ENCODE results near the gene ATXN8OS. TPM values are rescaled to one million over a fixed set of nuclear protein-coding genes. Genes with fewer than 3 reads are reported as not detected.
A peak's percentile ranks its signal among the peaks of the same experiment; 100 is the strongest.

Gene ATXN8OS
- total RNA-seq, 1 experiment from 2014 or later, result not detected

GRCh38 chr13:70090036-70090723 is 17.4 kb upstream of the ATXN8OS start:
- Histone ChIP-seq H3K9me2 (ENCODE audit: insufficient read depth) (no peaks in the 10 kb centered on the region), H3K4me2 (ENCODE audit: low read length) (no peak overlapping the region), H3K4me3 (replicated peaks in 1 of 2; ENCODE audit: low read depth in 1 of 2, low read length in 2 of 2) (no peak overlapping the region), H3K27me3 (ENCODE audit: insufficient read depth, low read length) (no peaks in the 10 kb centered on the region), H3K9ac (ENCODE audit: low read length) (no peak overlapping the region), H3K9me3 (ENCODE audit: control insufficient read depth in 1 of 2, insufficient read depth in 1 of 2, low read depth in 1 of 2, low read length in 2 of 2) (no peaks in the 10 kb centered on the region; a peak in 1 of 4 replicates), H2AFZ (ENCODE audit: low read depth, low read length, poor library complexity, severe bottlenecking) (no peak overlapping the region), H3K4me1 (ENCODE audit: control insufficient read depth in 1 of 2, insufficient read depth in 2 of 2, low read length in 2 of 2) (no peaks in the 10 kb centered on the region), H3K79me2 (ENCODE audit: insufficient read depth, low read length) (no peaks in the 10 kb centered on the region), H3K36me3 (ENCODE audit: control insufficient read depth in 1 of 2, insufficient read depth in 2 of 2, low read length in 2 of 2) (no peaks in the 10 kb centered on the region), H4K20me1 (ENCODE audit: insufficient read depth) (no peaks in the 10 kb centered on the region), H3K27ac (ENCODE audit: low read depth, low read length) (no peak overlapping the region)
- ATAC-seq, result no peak
- BruUV-seq (replicated peaks), result no TSS peak
- RAD21 ChIA-PET (ENCODE audit: low non-redundant PET in 1 of 2, low total read pairs in 2 of 2, uncharacterized antibody in 2 of 2, unreplicated experiment in 2 of 2), result no interaction called here
- CTCF ChIA-PET, result interaction anchor here (1.0 kb wide), 1 partner anchor 8 kb away, joined by 3 read pairs; no protein-coding TSS in a partner anchor
- intact Hi-C loops (cut with micrococcal nuclease), result no loop called here
- POLR2A ChIA-PET, result no interaction called here
- TF ChIP-seq SP1 (IDR thresholded peaks at IDR 0.05; ENCODE audit: low read depth) (no peak), ZNF274 (IDR thresholded peaks at IDR 0.05; ENCODE audit: low read depth, low read length) (no peak), CEBPB (IDR thresholded peaks at IDR 0.05; ENCODE audit: low read depth) (no peak)
- no peak for DNase-seq (ENCODE audit: low read depth, low spot score)

- no peaks in the 10 kb centered on the region for H3K79me2 ChIP-seq (ENCODE audit: insufficient read depth, low read length)
- no peaks in the 10 kb centered on the region for H3K36me3 ChIP-seq (ENCODE audit: control insufficient read depth in 1 of 2, insufficient read depth in 2 of 2, low read length in 2 of 2)
- no peaks in the 10 kb centered on the region for H3K27me3 ChIP-seq (ENCODE audit: insufficient read depth, low read length)
- no peak overlapping the region for H3K9ac ChIP-seq (ENCODE audit: low read length)
- no TSS peak for BruUV-seq (replicated peaks)
- RAD21 ChIA-PET (ENCODE audit: low non-redundant PET in 1 of 2, low total read pairs in 2 of 2, uncharacterized antibody in 2 of 2, unreplicated experiment in 2 of 2), result no interaction called here
- H3K9me3 ChIP-seq (ENCODE audit: control insufficient read depth in 1 of 2, insufficient read depth in 1 of 2, low read depth in 1 of 2, low read length in 2 of 2), result no peaks in the 10 kb centered on the region; a peak in 1 of 4 replicates
- no peak overlapping the region for H2AFZ ChIP-seq (ENCODE audit: low read depth, low read length, poor library complexity, severe bottlenecking)
- peak; percentile 2 for DNase-seq (ENCODE audit: low read depth, low spot score)
- POLR2A ChIA-PET, result no interaction called here
- H3K27ac ChIP-seq (ENCODE audit: low read depth, low read length), result no peak overlapping the region
- H3K4me1 ChIP-seq (ENCODE audit: control insufficient read depth in 1 of 2, insufficient read depth in 2 of 2, low read length in 2 of 2), result no peaks in the 10 kb centered on the region
- ATAC-seq, result no peak
- CTCF ChIA-PET, result interaction anchor here (0.6 to 1.7 kb wide), 7 partner anchors 8 to 1044 kb away, joined by 3 to 7 read pairs (median 3); no protein-coding TSS in a partner anchor
- intact Hi-C loops (cut with micrococcal nuclease), result loop anchor here (5.0 kb wide), 1 partner anchor 469 kb away; no protein-coding TSS in a partner anchor
- no peak overlapping the region for H3K4me2 ChIP-seq (ENCODE audit: low read length)
- no peak overlapping the region for H3K4me3 ChIP-seq (replicated peaks in 1 of 2; ENCODE audit: low read depth in 1 of 2, low read length in 2 of 2)
- H3K9me2 ChIP-seq (ENCODE audit: insufficient read depth), result no peaks in the 10 kb centered on the region
- no peaks in the 10 kb centered on the region for H4K20me1 ChIP-seq (ENCODE audit: insufficient read depth)
- no peak for TF ChIP-seq ZFX (IDR thresholded peaks at IDR 0.05)
- TF ChIP-seq, protein P1, sequence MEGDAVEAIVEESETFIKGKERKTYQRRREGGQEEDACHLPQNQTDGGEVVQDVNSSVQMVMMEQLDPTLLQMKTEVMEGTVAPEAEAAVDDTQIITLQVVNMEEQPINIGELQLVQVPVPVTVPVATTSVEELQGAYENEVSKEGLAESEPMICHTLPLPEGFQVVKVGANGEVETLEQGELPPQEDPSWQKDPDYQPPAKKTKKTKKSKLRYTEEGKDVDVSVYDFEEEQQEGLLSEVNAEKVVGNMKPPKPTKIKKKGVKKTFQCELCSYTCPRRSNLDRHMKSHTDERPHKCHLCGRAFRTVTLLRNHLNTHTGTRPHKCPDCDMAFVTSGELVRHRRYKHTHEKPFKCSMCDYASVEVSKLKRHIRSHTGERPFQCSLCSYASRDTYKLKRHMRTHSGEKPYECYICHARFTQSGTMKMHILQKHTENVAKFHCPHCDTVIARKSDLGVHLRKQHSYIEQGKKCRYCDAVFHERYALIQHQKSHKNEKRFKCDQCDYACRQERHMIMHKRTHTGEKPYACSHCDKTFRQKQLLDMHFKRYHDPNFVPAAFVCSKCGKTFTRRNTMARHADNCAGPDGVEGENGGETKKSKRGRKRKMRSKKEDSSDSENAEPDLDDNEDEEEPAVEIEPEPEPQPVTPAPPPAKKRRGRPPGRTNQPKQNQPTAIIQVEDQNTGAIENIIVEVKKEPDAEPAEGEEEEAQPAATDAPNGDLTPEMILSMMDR (IDR thresholded peaks at IDR 0.05 in 2 of 3, conservative IDR thresholded peaks at IDR 0.05 in 1 of 3; ENCODE audit: borderline replicate concordance in 1 of 3, insufficient read depth in 1 of 3, low read depth in 2 of 3, low read length in 2 of 3), result peak in 2 of 3 experiments; percentile 33 to 42; a peak in 3 of 6 replicates
Measured at GRCh38 chr13:70098669-70099068, 9.0 kb upstream of the ATXN8OS start.

Data from HCT116 (cell line).